GM23248 (cell line): ENCODE measurements around the gene SNRPD3. TPM values are rescaled to one million over a fixed set of nuclear protein-coding genes. Genes with fewer than 3 reads are reported as not detected.
"Not testable (repeated sequence)": the region's sequence is repeated elsewhere in the genome, so short reads cannot be mapped to it uniquely, and the experiment has no call there.

Source experiments
- DNase-seq: peaks from one replicate; pipeline ENCODE4 v3.0.0-alpha.2; 2015
- H2AFZ ChIP-seq: fragments of 200-600 bp; sonication (generic); 2 replicates; pipeline ENCODE4 v1.6.1; 2016; ENCODE audit warnings: antibody characterized with exemption
- H3F3A ChIP-seq: fragments of 200-600 bp; sonication (generic); 2 replicates; pipeline ENCODE4 v1.6.1; 2016; ENCODE audit warnings: mild to moderate bottlenecking, antibody characterized with exemption, mixed run types; ENCODE audit not compliant: insufficient read depth
- H3K27ac ChIP-seq: fragments of 200-600 bp; sonication (generic); 2 replicates; pipeline ENCODE4 v1.5.1; 2016; ENCODE audit warnings: mild to moderate bottlenecking
- H3K27me3 ChIP-seq: fragments of 200-600 bp; sonication (generic); replicated peaks from 2 replicates; pipeline ENCODE4 v1.6.1; 2016; ENCODE audit warnings: mild to moderate bottlenecking; ENCODE audit not compliant: insufficient read depth
- H3K36me3 ChIP-seq: fragments of 200-600 bp; sonication (generic); 2 replicates; pipeline ENCODE4 v1.6.1; 2016; ENCODE audit warnings: low read depth, mild to moderate bottlenecking
- H3K4me1 ChIP-seq: fragments of 200-600 bp; sonication (generic); 2 replicates; pipeline ENCODE4 v1.6.1; 2016; ENCODE audit warnings: mild to moderate bottlenecking; ENCODE audit not compliant: insufficient read depth
- H3K4me2 ChIP-seq: fragments of 200-600 bp; sonication (generic); one replicate; pipeline ENCODE4 v1.6.1; 2016; ENCODE audit warnings: mild to moderate bottlenecking; ENCODE audit not compliant: unreplicated experiment
- H3K4me3 ChIP-seq: fragments of 200-600 bp; sonication (generic); 2 replicates; pipeline ENCODE4 v1.5.1; 2016; ENCODE audit warnings: mild to moderate bottlenecking
- H3K79me2 ChIP-seq: fragments of 200-600 bp; sonication (generic); 2 replicates; pipeline ENCODE4 v1.6.1; 2016; ENCODE audit warnings: mild to moderate bottlenecking; ENCODE audit not compliant: insufficient read depth
- H3K9ac ChIP-seq: fragments of 200-600 bp; sonication (generic); 2 replicates; pipeline ENCODE4 v1.6.1; 2016; ENCODE audit warnings: mild to moderate bottlenecking
- H3K9me2 ChIP-seq: fragments of 200-600 bp; sonication (generic); 2 replicates; pipeline ENCODE4 v1.6.1; 2016; ENCODE audit warnings: mixed run types, mild to moderate bottlenecking, moderate library complexity; ENCODE audit not compliant: insufficient read depth
- H3K9me3 ChIP-seq: fragments of 200-600 bp; sonication (generic); one replicate; pipeline ENCODE4 v1.6.1; 2017; ENCODE audit warnings: low read depth
- H4K20me1 ChIP-seq: fragments of 200-600 bp; sonication (generic); 2 replicates; pipeline ENCODE4 v1.6.0; 2016; ENCODE audit not compliant: insufficient read depth
- EZH2 ChIP-seq: fragments of 200-600 bp; sonication (generic); IDR thresholded peaks from 2 replicates; pipeline ENCODE4 v1.6.1; 2018; ENCODE audit warnings: antibody characterized with exemption, mild to moderate bottlenecking; ENCODE audit not compliant: insufficient read depth, poor library complexity, severe bottlenecking
- EZH2phosphoT487 ChIP-seq: fragments of 200-600 bp; sonication (generic); IDR thresholded peaks from 2 replicates; pipeline ENCODE4 v1.6.1; 2018; ENCODE audit warnings: antibody characterized with exemption, moderate library complexity, mild to moderate bottlenecking, low read depth; ENCODE audit not compliant: insufficient read depth
- WGBS, 2 experiments: methylation state at CpG; one replicate each; pipeline ENCODE4 v1.1.6; 2015 to 2017; ENCODE audit warnings: low lambda C conversion rate in 2 of 2, low coverage in 1 of 2; ENCODE audit errors: missing lambda C conversion rate in 2 of 2; 5-methylcytosine and 5-hydroxymethylcytosine counted together
- in situ Hi-C: fragments of 300-500 bp; cut with MboI; formaldehyde crosslinking; loops from 2 replicates; pipeline ENCODE4 v1.15.0; 2020
- polyA plus RNA-seq: library from polyadenylated mRNA; unstranded; fragments of >200 nt; fragmentation: Nextera tagmentation; extraction: Ambion mirVana; gene quantifications from 2 replicates; pipeline ENCODE4 v1.2.1, GENCODE V29; 2016
- total RNA-seq: library from RNA; depleted of rRNA; stranded (reverse); fragments of >200 nt; shearing (Covaris generic); gene quantifications from 2 replicates; pipeline ENCODE4 v1.2.3, GENCODE V29; 2014

SNRPD3 gene
- total and polyA plus RNA-seq, 2 experiments from 2014 or later, result 106 to 109 TPM

DNA sequence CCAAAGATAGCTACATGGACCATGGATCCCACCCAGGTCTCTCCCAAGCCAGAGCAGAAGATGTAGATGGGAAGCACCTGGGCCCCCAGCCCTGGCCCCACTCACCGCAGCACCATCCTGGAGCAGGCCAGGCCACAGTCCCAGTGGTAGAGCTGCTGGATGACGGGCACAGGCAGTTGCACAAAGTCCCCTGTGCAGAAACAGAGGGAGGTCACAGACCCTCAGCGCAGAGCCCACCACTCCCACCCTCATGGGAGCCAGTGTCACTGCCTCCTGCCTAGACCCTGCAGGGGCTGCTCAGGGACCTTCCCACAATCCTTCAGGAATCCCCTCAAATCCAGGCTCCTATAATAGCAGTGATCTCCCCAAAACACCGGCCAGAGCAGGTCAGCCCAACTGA, 7.0 kb upstream of the SNRPD3 start:
- no peaks in the 10 kb centered on the region for H4K20me1 ChIP-seq

DNA sequence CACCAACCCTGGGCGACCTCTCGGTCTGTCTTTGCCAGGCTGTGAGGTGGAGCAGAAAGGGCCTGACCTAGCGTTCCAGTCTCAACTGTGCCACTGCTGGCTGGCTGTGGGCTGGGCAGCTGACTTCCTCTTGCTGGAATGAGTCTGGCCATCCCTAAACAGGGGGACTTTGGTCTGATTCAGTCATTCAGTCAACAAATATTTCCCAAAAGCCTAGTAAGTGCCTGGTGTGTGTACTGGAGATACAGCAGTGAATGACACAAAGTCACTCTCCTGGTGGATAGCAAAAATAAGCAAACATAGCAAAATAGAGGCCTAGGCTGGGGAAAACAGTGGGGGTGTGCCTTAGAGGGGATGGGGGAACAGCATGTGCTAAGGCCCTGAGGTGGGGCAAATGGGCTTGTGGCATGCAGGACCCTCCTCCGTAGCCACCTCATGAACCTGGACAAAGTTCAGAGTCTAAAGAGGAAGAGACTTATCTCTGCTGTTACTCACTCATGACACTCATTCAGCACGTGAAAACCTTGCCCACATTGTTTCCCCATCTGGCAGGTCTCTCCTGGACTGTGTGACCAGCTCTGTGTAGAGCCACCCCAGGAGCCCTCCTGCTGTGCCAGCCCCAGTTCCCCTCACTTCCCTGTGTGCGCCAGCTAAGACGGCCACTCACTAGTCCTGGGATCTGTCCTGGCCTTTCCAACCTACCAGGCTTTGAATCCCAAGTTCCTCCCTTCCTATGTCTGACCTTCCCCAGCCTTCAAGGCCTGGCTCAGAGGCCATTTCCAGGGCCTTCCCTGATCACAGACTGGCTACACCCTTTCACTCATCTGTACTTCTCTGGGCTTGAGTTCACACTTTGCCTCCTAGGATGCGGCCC, 5.5 kb upstream of the SNRPD3 start:
- Histone ChIP-seq H3F3A (no peaks in the 10 kb centered on the region), H3K9me3 (no peaks in the 10 kb centered on the region), H3K4me2 (no peak overlapping the region), H4K20me1 (no peaks in the 10 kb centered on the region), H3K27ac (no peak overlapping the region), H3K79me2 (peaks cover 70% of the 10 kb centered on the region), H2AFZ (no peak overlapping the region), H3K9me2 (no peaks in the 10 kb centered on the region), H3K27me3 (no peaks in the 10 kb centered on the region), H3K9ac (no peak overlapping the region), H3K36me3 (0 out of 2 replicates have a peak, but pooled peaks cover 3% of the 10 kb centered on the region), H3K4me1 (peaks cover 10% of the 10 kb centered on the region), H3K4me3 (no peak overlapping the region)
- in situ Hi-C loops, result no loop called here
- 81 to 83% methylated on average over 8 of the region's 8 CpGs for WGBS, 2 experiments
- DNase-seq, result peak; percentile 36
- TF ChIP-seq EZH2 (no peak), EZH2phosphoT487 (no peak)

More for the DNA sequence above, 7.0 kb upstream of the SNRPD3 start:
- Histone ChIP-seq H3K4me1 (peaks cover 9% of the 10 kb centered on the region), H3K9me2 (no peaks in the 10 kb centered on the region), H3K4me3 (no peak overlapping the region), H3K9ac (no peak overlapping the region), H3K9me3 (no peaks in the 10 kb centered on the region), H3F3A (no peaks in the 10 kb centered on the region), H3K79me2 (peaks cover 59% of the 10 kb centered on the region), H3K27me3 (no peaks in the 10 kb centered on the region), H3K27ac (no peak overlapping the region), H3K4me2 (no peak overlapping the region), H3K36me3 (0 out of 2 replicates have a peak, but pooled peaks cover 3% of the 10 kb centered on the region), H2AFZ (no peak overlapping the region)
- no peak for TF ChIP-seq EZH2
- no peak for TF ChIP-seq EZH2phosphoT487
- 88 to 92% methylated on average over 4 of the region's 4 CpGs for WGBS, 2 experiments
- in situ Hi-C loops, result no loop called here
- no peak for DNase-seq

DNA sequence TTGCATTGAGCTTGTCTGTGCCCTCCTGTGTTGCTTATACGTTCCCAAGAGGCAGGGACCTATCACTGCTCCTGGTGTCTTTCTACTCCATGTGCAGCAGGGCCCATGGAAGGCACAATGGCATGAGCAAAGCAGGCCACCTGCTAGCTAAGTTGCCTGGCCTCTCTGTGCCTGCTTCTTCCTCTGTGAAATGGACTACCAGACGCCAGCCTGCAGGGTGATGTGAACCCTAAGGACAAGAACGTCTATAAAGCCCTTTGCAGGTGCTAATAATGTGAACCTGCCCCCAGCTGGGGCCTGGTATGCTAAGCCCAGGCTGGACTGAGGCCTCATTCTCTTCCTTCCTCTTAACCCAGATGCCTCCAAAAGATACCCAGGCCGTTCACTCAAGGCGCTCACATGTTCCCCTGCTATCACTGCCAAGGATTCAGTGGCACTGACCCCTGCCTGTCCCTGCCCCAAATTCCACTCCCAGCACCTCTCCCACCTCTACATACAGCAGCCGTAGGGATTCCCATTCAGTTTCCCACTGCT, 4.8 kb upstream of the SNRPD3 start:
- Histone ChIP-seq H3K9me2 (no peaks in the 10 kb centered on the region), H3K4me3 (no peak overlapping the region), H3K79me2 (peaks cover 72% of the 10 kb centered on the region), H3K27me3 (no peaks in the 10 kb centered on the region), H4K20me1 (no peaks in the 10 kb centered on the region), H3K4me1 (peaks cover 10% of the 10 kb centered on the region), H3K9ac (no peak overlapping the region), H3K27ac (no peak overlapping the region), H3K36me3 (0 out of 2 replicates have a peak, but pooled peaks cover 3% of the 10 kb centered on the region), H3K4me2 (no peak overlapping the region), H2AFZ (no peak overlapping the region), H3F3A (no peaks in the 10 kb centered on the region), H3K9me3 (no peaks in the 10 kb centered on the region)
- TF ChIP-seq EZH2phosphoT487, result no peak
- TF ChIP-seq EZH2, result no peak
- WGBS, 2 experiments, result 80 to 82% methylated on average over 6 of the region's 6 CpGs
- in situ Hi-C loops, result no loop called here
- DNase-seq, result no peak

DNA sequence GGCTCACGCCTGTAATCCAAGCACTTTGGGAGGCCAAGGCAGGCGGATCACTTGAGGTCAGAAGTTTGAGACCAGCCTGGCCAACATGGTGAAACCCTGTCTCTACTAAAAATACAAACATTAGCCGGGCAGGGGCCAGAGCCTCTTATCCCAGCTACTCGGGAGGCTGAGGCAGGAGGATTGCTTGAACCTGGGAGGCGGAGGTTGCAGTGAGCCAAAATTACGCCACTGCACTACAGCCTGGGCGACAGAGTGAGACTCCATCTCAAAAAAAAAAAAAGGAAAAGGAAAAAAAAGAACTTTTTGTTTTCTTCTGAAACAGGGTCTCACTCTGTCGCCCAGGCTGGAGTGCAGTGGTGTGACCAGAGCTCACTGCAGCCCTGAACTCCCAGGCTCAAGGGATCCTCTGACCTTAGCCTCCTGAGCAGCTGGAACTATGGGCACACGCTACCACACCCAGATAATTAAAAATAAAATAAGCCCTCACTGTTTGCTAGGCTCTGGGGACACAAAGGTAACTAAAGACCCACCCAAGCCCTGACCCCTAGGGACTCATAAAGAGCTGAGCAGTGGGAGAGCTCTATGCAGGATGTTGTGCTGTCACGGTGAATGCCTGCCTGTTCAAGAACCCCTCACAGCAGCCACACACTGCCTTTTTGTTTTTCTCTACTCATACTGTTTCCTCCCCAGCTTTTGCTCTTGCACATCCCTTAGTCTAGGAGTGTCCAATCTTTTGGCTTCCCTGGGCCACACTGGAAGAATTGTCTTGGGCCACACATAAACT, 3.1 kb upstream of the SNRPD3 start:
- Histone ChIP-seq H3K4me2 (peak overlapping the region; percentile 96), H3K79me2 (peaks cover 89% of the 10 kb centered on the region), H3K4me3 (peak overlapping the region; percentile 96; the same call in 1 of the 2 replicates), H3K9ac (peak overlapping the region; percentile 97), H3K27ac (peak overlapping the region; percentile 82), H3K4me1 (peaks cover 18% of the 10 kb centered on the region)
- H3F3A ChIP-seq, H3K9me2 ChIP-seq, in situ Hi-C loops, H4K20me1 ChIP-seq, H2AFZ ChIP-seq, H3K36me3 ChIP-seq, DNase-seq, H3K9me3 ChIP-seq, H3K27me3 ChIP-seq: not testable (repeated sequence)
- 82 to 85% methylated on average over 10 of the region's 10 CpGs for WGBS, 2 experiments
